Stimulated activated CD4-positive, alpha-beta T cell treated with anti-CD3 and anti-CD28 coated beads, Interleukin-15, amount 100 ng/mL, for 1 hour (primary cell): Measurements from ENCODE around the gene STAT6.
"Not testable (repeated sequence)": the region's sequence is repeated elsewhere in the genome, so short reads cannot be mapped to it uniquely, and the experiment has no call there.

Experiments
- DNase-seq, 2 donors: peaks; one replicate each; pipeline ENCODE4 v3.0.0-alpha.2; 2020; ENCODE audit warnings: low read depth in 1 of 2, low spot score in 1 of 2

Gene STAT6

GRCh38 chr12:57090490-57090889, 20.7 kb downstream of the STAT6 start:
- no peak for DNase-seq

- DNase-seq: no peak
Measured at GRCh38 chr12:57089271-57090245, 21.6 kb downstream of the STAT6 start.

- DNase-seq: peak; percentile 71 to 90
Measured at GRCh38 chr12:57088354-57089270, 22.6 kb downstream of the STAT6 start, which contains the start of gene NAB2. Gene NAB2 (plus strand): TSS chr12:57089114. CDS start chr12:57089272, 158 bp downstream.

DNA sequence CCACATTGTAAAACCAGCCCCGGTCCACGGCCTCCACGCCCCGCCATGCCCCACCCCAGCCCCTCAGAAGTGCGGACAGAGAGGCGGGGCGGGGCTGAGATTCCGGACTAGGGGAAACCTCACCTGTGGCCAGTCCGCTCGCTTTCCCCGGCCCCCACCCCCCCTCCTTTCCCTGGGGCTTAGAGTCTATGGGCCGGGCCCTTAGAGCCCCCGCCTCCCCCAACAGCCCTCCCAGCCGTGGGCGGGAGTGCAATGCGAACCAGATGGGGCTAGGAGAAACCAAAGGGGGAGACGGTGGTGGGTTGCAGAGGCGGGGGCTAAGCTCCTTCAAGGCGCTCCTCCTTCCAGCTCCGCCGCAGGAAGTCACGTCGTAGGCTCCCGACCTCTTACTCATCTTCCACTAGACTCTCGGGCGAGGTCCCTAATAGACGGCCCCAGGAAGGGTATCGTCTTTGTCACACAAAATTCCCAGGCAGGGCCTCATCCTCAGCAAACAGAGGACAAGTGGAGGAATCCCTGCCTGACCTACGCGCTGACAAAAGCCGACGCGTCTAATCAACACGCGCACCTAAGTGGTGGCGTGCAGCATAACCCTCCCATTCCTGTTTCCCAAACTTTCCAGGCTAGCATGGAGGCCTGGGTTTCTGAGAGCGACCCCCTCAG, 23.3 kb downstream of the STAT6 start:
- DNase-seq: peak; percentile 48 to 74

- peak; percentile 85 to 93 for DNase-seq
Measured at GRCh38 chr12:57087010-57087690, 24.0 kb downstream of the STAT6 start.

DNA sequence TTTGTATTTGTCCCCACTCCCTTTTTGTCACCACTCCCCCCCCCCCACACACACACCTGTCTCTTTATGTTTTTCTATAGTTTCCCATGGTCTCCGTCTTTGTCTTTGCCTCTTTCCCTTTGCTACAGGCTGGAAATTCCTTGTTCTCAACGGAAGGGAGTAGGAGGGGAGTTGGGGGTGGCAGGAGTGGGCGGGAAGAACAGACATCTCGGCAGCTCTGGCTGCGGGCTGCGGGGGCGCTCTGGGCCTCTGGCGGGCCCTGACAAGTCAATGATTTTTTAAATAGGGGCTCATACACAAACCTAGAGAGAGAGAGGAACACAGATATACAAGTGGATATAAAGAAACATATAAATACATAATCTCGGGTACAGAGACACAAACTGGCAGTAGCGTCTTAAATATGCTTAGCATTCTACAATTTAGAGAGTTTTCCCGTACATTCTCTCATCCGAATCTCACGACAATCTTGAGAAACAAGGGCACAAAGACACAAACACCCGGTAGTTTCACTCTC, 24.6 kb downstream of the STAT6 start:
- no peak for DNase-seq

DNA sequence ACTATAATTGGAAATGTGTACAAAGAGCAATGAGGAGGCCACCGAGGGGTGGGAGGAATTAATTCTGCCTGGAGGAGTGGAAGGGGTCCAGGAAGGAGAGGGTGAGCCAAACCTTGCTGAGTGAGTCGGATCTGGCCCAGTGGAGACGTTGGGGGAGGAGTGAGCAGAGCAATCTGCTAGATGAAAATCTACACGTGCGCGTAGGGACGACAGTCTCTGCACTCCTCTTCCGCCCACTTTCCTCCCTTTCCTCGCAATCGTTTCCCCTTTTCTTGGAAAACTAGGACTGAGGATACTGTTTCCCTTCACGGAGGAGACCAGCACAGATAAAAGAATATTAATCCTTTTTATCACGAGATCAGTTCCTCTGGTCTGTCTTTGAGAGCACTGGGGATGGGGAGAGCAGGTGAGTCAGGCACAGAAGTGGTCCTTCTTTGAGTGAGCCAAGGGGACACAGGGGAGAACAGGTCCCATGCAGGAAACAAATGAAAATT, 25.1 kb downstream of the STAT6 start:
- DNase-seq: no peak

DNA sequence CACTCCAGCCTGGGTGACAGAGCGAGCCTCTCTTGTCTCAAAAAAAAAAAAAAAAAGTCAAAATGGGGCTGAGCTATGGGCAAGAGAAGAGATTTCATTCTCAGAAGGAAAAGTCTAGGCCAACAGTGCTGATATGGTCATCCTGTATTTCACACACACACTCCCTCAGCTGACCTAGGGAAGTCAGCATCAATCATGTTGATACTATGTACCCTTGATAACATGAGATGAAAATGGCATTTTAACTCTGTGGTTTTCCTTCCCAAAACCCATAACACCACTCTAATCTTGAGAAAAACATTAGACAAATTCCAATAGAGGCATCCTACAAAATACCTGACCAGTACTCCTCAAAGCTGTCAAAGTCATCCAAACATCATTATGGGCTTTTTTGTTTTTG, 30.3 kb downstream of the STAT6 start:
- no peak for DNase-seq

DNA sequence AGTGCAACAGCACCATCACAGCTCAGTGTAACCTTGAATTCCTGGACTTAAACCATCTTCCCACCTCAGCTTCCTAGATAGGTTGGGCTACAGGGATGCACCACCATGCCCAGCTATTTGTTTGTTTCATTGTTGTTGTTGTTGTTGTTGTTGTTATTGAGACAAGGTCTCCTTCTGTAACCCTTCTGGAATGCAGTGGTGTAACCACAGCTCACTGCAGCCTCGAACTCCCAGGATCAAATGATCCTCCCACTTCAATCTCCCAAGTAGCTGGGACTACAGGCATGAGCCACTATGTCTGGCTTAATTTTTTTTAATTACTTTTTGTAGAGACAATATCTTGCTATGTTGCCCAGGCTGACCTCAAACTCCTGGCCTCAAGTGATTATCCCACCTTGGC, 31.3 kb downstream of the STAT6 start:
- DNase-seq: no peak

DNA sequence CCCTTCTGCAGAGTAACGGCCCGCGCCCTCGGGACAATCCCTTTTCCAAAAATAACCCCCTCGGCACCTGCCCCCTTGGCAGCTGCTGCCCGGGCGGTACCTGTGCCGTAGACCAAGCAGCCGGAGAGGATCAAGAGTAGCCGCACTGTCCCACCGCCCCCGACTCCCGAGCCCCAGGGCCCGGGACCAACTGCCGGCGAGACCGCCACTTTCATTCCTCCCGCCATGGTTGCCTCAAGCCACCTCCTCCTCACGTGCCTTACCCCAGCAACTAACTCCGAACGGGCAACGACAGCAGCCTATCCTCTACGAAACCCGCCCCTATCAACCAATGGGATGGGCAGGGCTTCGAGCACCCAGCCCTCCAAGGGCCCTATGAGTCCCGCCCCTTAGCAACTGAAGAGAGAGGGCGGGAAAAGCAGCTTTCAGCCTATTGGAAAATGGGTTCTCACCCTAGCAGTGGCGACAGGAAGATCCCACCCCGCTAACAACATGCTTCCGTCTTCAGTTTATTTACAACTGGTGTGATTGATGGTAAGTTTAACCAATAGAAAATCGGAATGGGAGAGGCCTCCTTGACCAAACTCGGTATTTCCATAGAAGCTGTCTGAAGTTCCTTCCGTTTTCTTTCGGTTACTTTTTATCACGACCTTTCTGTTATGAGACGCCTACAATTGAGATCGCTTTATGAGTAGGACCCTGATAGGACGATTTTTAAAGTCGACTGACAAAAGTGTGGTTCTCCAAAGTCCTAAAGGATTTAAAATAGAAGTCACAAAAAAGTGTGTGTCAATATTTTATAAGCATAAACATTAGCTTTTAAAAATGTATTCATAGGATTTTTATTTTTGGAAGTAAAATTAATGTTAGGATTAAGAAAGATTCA, 32.4 kb downstream of the STAT6 start, which contains the start of gene NEMP1:
TSS of gene NEMP1 (minus strand) at position 273 of the 886 bp plus-strand sequence. CDS start at position 227, 46 bp downstream.
- DNase-seq: peak; percentile 75 to 90

DNA sequence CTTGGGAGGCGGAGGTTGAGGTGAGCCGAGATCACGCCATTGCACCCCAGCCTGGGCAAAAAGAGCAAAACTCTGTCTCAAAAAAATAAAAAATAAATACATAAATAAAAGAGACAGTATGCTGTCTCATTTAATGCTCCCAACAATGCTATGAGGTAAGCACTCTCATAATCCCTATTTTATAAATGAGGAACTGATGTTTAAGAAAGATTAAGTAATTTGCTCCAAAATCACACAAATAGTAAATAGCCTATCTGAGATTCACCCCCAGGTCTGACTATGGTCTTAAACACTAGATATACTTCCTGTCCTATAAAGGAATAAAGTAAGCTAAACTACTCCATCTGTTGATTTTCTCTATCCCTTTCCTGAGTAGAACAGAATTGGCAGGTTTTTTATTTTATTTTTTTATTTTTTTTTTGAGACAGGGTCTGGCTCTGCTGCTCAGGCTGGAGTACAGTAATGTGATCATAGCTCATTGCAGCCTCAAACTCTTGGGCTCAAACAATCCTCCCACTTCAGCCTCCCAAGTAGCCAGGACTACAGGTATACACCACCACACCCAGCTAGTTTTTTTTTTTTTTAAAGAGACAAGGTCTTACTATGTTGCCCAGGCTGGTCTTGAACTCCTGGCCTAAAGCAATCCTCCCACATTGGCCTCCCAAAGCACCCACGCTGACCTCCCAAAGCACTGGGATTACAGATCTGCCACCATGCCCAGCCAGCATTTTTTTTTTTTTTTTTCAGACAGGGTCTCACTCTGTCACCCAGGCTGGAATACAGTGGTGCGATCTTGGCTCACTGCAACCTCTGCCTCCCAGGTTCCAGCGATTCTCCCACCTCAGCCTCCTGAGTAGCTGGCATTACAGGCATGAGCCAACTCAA, 37.4 kb downstream of the STAT6 start:
- not testable (repeated sequence) for DNase-seq

DNA sequence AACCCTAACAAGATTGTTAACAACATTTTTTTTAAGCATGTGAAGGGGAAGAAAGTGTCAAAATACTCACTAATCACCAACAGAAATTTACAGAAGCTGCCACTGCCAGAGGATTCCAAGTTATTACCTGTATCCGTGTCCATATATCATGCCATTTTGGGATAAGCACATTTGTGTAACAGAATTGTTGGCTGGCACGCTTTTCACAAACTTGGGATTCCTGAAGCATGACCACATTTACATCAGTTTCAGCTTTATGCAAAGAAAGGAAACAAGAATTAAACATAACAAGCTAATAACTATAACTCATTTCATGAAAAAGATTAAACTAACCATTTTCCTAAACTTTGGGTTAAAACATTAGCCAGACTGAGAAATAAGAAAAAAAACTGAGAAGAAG, 38.5 kb downstream of the STAT6 start:
- DNase-seq: no peak

- no peak for DNase-seq
Measured at GRCh38 chr12:57069523-57069922, 41.6 kb downstream of the STAT6 start.

- DNase-seq: no peak
Measured at GRCh38 chr12:57066245-57066644, 44.9 kb downstream of the STAT6 start.

DNA sequence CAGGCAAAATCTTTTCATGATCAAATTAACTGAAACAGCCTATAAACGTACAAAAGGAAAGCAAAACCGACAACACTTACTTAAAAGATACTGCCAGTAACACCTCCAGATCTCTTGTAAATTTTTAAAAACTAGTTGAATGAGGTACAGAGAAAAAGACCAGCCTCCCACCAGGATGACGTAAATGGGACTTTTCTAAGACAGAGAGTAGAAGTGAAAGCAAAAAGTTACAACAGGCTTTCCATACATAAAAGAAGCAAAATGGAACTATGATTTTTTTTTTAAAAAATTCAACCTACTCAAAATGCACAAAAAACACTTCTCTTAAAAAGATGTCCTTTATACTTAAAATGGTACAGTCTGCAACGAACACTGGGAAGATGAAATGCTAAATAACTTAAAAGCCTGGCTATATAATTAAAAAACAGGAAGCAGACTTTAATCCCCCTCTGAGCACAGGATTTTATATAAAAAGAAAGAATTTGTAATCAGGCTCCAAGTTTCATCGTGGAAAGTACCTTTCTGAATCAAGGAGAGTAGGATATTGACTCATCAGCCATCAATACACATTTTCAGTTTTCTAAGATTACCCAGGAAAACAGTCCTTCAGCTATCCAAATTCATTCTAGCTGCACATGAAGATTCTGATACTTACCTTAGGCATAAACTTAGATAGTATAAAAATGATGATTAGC, 47.0 kb downstream of the STAT6 start:
- no peak for DNase-seq

GRCh38 chr12:57058454-57058853, 52.7 kb downstream of the STAT6 start:
- no peak for DNase-seq

DNA sequence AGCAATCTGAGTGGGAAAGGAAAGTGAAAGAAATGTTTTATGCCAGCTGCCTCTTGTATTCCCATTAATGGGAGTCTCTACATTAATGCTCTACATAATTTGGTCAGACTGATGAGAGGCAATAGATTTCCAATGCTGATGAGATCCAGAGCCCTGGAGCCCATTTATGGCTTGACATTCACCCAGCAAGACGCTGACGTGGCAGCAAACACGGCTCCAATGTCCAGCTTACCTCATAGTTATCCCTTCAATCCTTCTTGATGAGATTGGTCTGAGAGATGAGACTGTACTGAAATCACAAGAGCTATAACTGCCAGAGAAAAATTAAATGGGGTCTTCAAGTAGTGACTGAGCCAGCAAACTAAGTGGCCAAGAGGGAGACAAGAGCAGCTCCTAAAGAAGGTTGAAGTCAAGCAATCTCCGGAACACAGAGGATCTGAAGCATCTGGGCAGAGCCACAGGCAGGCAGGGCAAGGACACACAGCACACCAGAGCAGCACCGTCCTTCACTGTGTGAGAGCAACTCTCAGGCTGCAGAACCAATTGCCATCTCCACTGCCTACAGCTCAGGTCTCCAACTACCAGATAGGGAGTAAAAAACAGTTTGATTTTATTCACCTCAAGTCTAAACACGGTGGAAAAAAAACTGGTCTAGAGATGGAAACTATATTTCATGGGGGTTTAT, 54.0 kb downstream of the STAT6 start:
- no peak for DNase-seq
